Endothelial cell of umbilical vein (primary cell): Measurements from ENCODE around the gene THSD7A. TPM values are rescaled to one million over a fixed set of nuclear protein-coding genes. Genes with fewer than 3 reads are reported as not detected.

Experiments used
- BruUV-seq: library from RNA; stranded (reverse); fragments of 400-500 nt; replicated peaks from 2 replicates; lab custom pipeline; 2021; lab: Mats Ljungman, UMichigan
- CTCF ChIA-PET: fragments of 300-600, 350-600 bp; sonication (Branson Sonifier 250); formaldehyde crosslinking; loops from one replicate; lab custom pipeline; 2021; ENCODE audit warnings: antibody characterized with exemption, inconsistent platforms; lab: Charles Lee
- POLR2A ChIA-PET: fragments of 300-600, 350-600 bp; sonication (Branson Sonifier 250); formaldehyde crosslinking; loops from one replicate; lab custom pipeline; 2021; ENCODE audit warnings: antibody characterized with exemption, inconsistent platforms; lab: Charles Lee
- DNase-seq: peaks from one replicate; pipeline ENCODE4 v3.0.0-alpha.2; 2011; ENCODE audit warnings: low read depth, low spot score
- FAIRE-seq: peaks from 2 replicates; lab custom pipeline; 2011; peaks lifted over from hg19 to GRCh38; lab: Jason Lieb, UNC
- H2AFZ ChIP-seq: 2 replicates; pipeline ENCODE4 v1.6.0; 2012; ENCODE audit warnings: low read depth, low read length, control low read depth, inconsistent platforms
- H3K27ac ChIP-seq: 2 replicates; pipeline ENCODE4 v1.5.1; 2011; ENCODE audit warnings: low read depth, mild to moderate bottlenecking, control low read depth, low read length, moderate library complexity; ENCODE audit not compliant: insufficient read depth
- H3K27me3 ChIP-seq, 2 experiments: 2 replicates each; pipeline versions ENCODE4 v1.6.0 to v1.6.1; 2011; ENCODE audit warnings: low read length in 2 of 2, mixed read lengths in 1 of 2; ENCODE audit not compliant: control insufficient read depth in 2 of 2, insufficient read depth in 2 of 2
- H3K36me3 ChIP-seq, 2 experiments: 2 replicates in 1 of 2; 3 replicates in 1 of 2; pipeline ENCODE4 v1.5.1; 2011; ENCODE audit warnings: low read length in 2 of 2, mild to moderate bottlenecking in 1 of 2, moderate library complexity in 1 of 2; ENCODE audit not compliant: control insufficient read depth in 2 of 2, insufficient read depth in 2 of 2; ENCODE audit errors: extremely low read depth in 1 of 2
- H3K4me1 ChIP-seq: 3 replicates; pipeline ENCODE4 v1.5.1; 2011; ENCODE audit warnings: mild to moderate bottlenecking, low read length; ENCODE audit not compliant: control insufficient read depth, insufficient read depth; ENCODE audit errors: extremely low read depth
- H3K4me2 ChIP-seq: 2 replicates; pipeline ENCODE4 v1.6.1; 2011; ENCODE audit warnings: low read length, control low read depth, mixed read lengths; ENCODE audit not compliant: insufficient read depth
- H3K4me3 ChIP-seq, 3 experiments: fragments of 200-600 bp in 1 of 3; sonication (generic), shearing (Covaris generic) in 1 of 3; replicated peaks in 1 of 3; 2 replicates each; pipeline ENCODE4 v1.5.1; 2011 to 2016; ENCODE audit warnings: control low read depth in 3 of 3, low read length in 3 of 3, mild to moderate bottlenecking in 2 of 3, inconsistent platforms in 1 of 3, low read depth in 1 of 3, moderate library complexity in 1 of 3; ENCODE audit not compliant: insufficient read depth in 1 of 3
- H3K79me2 ChIP-seq: 2 replicates; pipeline ENCODE4 v1.6.0; 2012; ENCODE audit warnings: low read length, inconsistent platforms; ENCODE audit not compliant: control insufficient read depth, insufficient read depth
- H3K9ac ChIP-seq: replicated peaks from 2 replicates; pipeline ENCODE3; 2011; ENCODE audit warnings: low read length, control low read depth; ENCODE audit not compliant: insufficient read depth; ENCODE audit errors: extremely low read depth
- H3K9me1 ChIP-seq: replicated peaks from 3 replicates; pipeline ENCODE4 v1.6.0; 2011; ENCODE audit warnings: mild to moderate bottlenecking, low read length; ENCODE audit not compliant: control insufficient read depth, insufficient read depth; ENCODE audit errors: extremely low read depth
- H3K9me3 ChIP-seq: replicated peaks from 2 replicates; pipeline ENCODE4 v1.5.1; 2012; ENCODE audit warnings: low read length, inconsistent platforms; ENCODE audit not compliant: control insufficient read depth, insufficient read depth
- H4K20me1 ChIP-seq: replicated peaks from 2 replicates; pipeline ENCODE3; 2011; ENCODE audit warnings: mild to moderate bottlenecking, low read length; ENCODE audit not compliant: control insufficient read depth, insufficient read depth; ENCODE audit errors: extremely low read depth
- EZH2 ChIP-seq: IDR thresholded peaks from 2 replicates; pipeline ENCODE4 v1.6.1; 2012; ENCODE audit warnings: borderline replicate concordance, low read depth, mild to moderate bottlenecking, moderate library complexity, low read length, inconsistent platforms; ENCODE audit not compliant: severe bottlenecking
- FOS ChIP-seq: IDR thresholded peaks from 2 replicates; pipeline ENCODE4 v1.6.1; 2011; ENCODE audit warnings: mild to moderate bottlenecking, low read length, moderate library complexity, borderline replicate concordance; ENCODE audit not compliant: insufficient read depth
- GATA2 ChIP-seq: IDR thresholded peaks from 2 replicates; pipeline ENCODE4 v1.7.0; 2011; ENCODE audit warnings: low read depth, mild to moderate bottlenecking, moderate library complexity, mixed read lengths, low read length; ENCODE audit not compliant: insufficient read length, insufficient read depth
- JUN ChIP-seq: IDR thresholded peaks from 2 replicates; pipeline ENCODE4 v1.6.1; 2011; ENCODE audit warnings: borderline replicate concordance, low read depth; ENCODE audit not compliant: insufficient read length, insufficient read depth
- MYC ChIP-seq: IDR thresholded peaks from one replicate; pipeline ENCODE4 v1.6.1; 2011; ENCODE audit warnings: mild to moderate bottlenecking, low read depth, low read length
- POLR2A ChIP-seq: IDR thresholded peaks from 2 replicates; pipeline ENCODE4 v1.6.1; 2012; ENCODE audit warnings: low read depth, mild to moderate bottlenecking, control low read depth, low read length
- POLR2AphosphoS5 ChIP-seq: IDR thresholded peaks from 2 replicates; pipeline ENCODE4 v1.6.1; 2012; ENCODE audit warnings: low read depth, mild to moderate bottlenecking, control low read depth, low read length, moderate library complexity; ENCODE audit not compliant: insufficient read depth
- dilution Hi-C: fragments of 300-500 bp; cut with MboI; formaldehyde crosslinking; loops from one replicate; pipeline ENCODE4 v1.15.0; 2019; ENCODE audit warnings: low sequenced_read_pairs; ENCODE audit not compliant: extremely low pct_ligation_motif_present
- intact Hi-C: fragments of 100-400 bp; cut with micrococcal nuclease; formaldehyde crosslinking; loops from one replicate; pipeline ENCODE4 v1.10.0; 2022
- polyA plus RNA-seq, 4 experiments: library from polyadenylated mRNA; depleted of rRNA in 3 of 4; stranded (reverse) in 3 of 4; unstranded in 1 of 4; fragments of >200 nt; gene quantifications; 2 replicates each; pipeline versions ENCODE4 v1.2.1 to v1.2.3, GENCODE V29; 2011 to 2012; ENCODE audit warnings: missing spikeins in 1 of 4
- total RNA-seq: library from RNA; stranded (reverse); gene quantifications from 2 replicates; pipeline ENCODE4 v1.2.3, GENCODE V29; 2021
- TF ChIP-seq, protein P1 (sequence below), 2 donors: IDR thresholded peaks; 1 replicate in 1 of 2; 2 replicates in 1 of 2; pipeline ENCODE4 v1.5.1; 2011; ENCODE audit warnings: low read length in 2 of 2, mild to moderate bottlenecking in 2 of 2, moderate library complexity in 2 of 2, control low read depth in 1 of 2, inconsistent platforms in 1 of 2, low read depth in 1 of 2; ENCODE audit not compliant: insufficient read depth in 1 of 2; ENCODE audit errors: extremely low read depth in 1 of 2
- TF ChIP-seq, protein P2 (sequence below): IDR thresholded peaks from 2 replicates; pipeline ENCODE4 v1.6.1; 2011; ENCODE audit not compliant: insufficient read depth, insufficient read length

Gene THSD7A
- total and polyA plus RNA-seq, 2 donors (not counting 3 experiments of a cell fraction or from before 2014, with no cell fraction given) = 3.3 to 12.7 TPM

DNA sequence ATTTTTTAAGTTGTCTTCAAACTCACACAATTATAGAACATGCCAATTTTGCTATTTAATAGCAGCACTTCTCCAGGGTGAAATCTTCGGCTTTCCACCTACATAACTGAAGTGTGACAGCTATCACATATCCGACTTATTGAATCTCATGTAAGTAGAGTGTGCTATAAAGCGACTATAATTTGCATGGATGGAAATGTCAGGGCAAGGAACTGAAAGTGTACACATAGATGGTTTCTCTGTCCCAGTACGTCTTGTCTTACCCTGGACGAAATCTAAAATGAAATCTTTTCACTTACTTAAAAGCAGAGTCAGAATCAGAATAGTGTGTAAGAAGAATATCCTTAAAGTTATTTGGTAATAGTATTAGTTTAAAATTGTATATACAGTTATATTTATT lies 132.3 kb downstream of the THSD7A start:
- dilution Hi-C loops = no loop called here
- Histone ChIP-seq H3K36me3 (no peaks in the 10 kb centered on the region), H3K9me3 (no peaks in the 10 kb centered on the region), H3K9ac (no peak overlapping the region), H3K27me3 (no peaks in the 10 kb centered on the region), H2AFZ (no peak overlapping the region), H3K4me1 (peaks cover 7% of the 10 kb centered on the region), H4K20me1 (no peaks in the 10 kb centered on the region), H3K9me1 (no peaks in the 10 kb centered on the region), H3K79me2 (no peaks in the 10 kb centered on the region), H3K4me2 (no peak overlapping the region), H3K27ac (no peak overlapping the region), H3K4me3 (no peak overlapping the region)
- DNase-seq (no peak), FAIRE-seq (no peak)
- intact Hi-C loops = no loop called here
- TF ChIP-seq POLR2A (no peak), MYC (no peak), JUN (no peak), FOS (no peak), EZH2 (no peak), POLR2AphosphoS5 (no peak), GATA2 (no peak)
- TF ChIP-seq, protein P1, sequence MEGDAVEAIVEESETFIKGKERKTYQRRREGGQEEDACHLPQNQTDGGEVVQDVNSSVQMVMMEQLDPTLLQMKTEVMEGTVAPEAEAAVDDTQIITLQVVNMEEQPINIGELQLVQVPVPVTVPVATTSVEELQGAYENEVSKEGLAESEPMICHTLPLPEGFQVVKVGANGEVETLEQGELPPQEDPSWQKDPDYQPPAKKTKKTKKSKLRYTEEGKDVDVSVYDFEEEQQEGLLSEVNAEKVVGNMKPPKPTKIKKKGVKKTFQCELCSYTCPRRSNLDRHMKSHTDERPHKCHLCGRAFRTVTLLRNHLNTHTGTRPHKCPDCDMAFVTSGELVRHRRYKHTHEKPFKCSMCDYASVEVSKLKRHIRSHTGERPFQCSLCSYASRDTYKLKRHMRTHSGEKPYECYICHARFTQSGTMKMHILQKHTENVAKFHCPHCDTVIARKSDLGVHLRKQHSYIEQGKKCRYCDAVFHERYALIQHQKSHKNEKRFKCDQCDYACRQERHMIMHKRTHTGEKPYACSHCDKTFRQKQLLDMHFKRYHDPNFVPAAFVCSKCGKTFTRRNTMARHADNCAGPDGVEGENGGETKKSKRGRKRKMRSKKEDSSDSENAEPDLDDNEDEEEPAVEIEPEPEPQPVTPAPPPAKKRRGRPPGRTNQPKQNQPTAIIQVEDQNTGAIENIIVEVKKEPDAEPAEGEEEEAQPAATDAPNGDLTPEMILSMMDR (IDR thresholded peaks at IDR 0.05; ENCODE audit: extremely low read depth in 1 of 2, insufficient read depth in 1 of 2, low read depth in 1 of 2, low read length in 2 of 2) = no peak
- TF ChIP-seq, protein P2, sequence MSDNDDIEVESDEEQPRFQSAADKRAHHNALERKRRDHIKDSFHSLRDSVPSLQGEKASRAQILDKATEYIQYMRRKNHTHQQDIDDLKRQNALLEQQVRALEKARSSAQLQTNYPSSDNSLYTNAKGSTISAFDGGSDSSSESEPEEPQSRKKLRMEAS = no peak
- POLR2A ChIA-PET = no interaction called here
- CTCF ChIA-PET = interaction anchor here (0.8 to 1.5 kb wide), 3 partner anchors 8 to 11 kb away, joined by 3 to 4 read pairs (median 4); no protein-coding TSS in a partner anchor
- no TSS peak for BruUV-seq
